A549 (cell line): ENCODE results near the gene RPS6KB2. TPM values are rescaled to one million over a fixed set of nuclear protein-coding genes. Genes with fewer than 3 reads are reported as not detected.

ENCODE experiments used
- ATAC-seq, 2 experiments: fragments of 200-7000 bp in 1 of 2; fragments of >200 bp in 1 of 2; cut with Nextera tagmentation in 1 of 2; cut with Tn5 transposase in 1 of 2; 3 replicates each; pipeline versions ENCODE4 v1.8.0 to v1.9.1; 2018 to 2020; ENCODE audit warnings: mild to moderate bottlenecking in 1 of 2, moderate library complexity in 1 of 2
- CTCF ChIA-PET: fragments of 300-600 bp; sonication (Branson Sonifier 250); formaldehyde crosslinking; extraction: SDS; loops from one replicate; lab custom pipeline; 2021; ENCODE audit warnings: antibody characterized with exemption, inconsistent platforms; lab: Yijun Ruan, JAX
- POLR2A ChIA-PET: fragments of 350-600 bp; formaldehyde crosslinking; extraction: SDS; loops from one replicate; lab custom pipeline; 2021; ENCODE audit warnings: antibody characterized with exemption, inconsistent platforms; lab: Yijun Ruan, JAX
- DNase-seq, 2 experiments: peaks; one replicate each; pipeline versions ENCODE4 v3.0.0 to v3.0.0-alpha.2; 2011 to 2016; ENCODE audit warnings: low read depth in 1 of 2, low spot score in 1 of 2
- FAIRE-seq: peaks from 2 replicates; lab custom pipeline; 2011; peaks lifted over from hg19 to GRCh38; lab: Jason Lieb, UNC
- H3K27ac ChIP-seq, 2 experiments: fragments of >200 bp; sonication (Bioruptor Twin); formaldehyde crosslinking; 3 replicates each; pipeline ENCODE4 v1.5.1; 2016 to 2017
- H3K4me1 ChIP-seq: fragments of >200 bp; sonication (Bioruptor Twin); formaldehyde crosslinking; 3 replicates; pipeline ENCODE4 v1.6.1; 2016
- H3K4me2 ChIP-seq: fragments of >200 bp; sonication (Bioruptor Twin); formaldehyde crosslinking; 3 replicates; pipeline ENCODE4 v1.6.1; 2016
- H3K4me3 ChIP-seq: fragments of >200 bp; sonication (Bioruptor Twin); formaldehyde crosslinking; 3 replicates; pipeline ENCODE4 v1.5.1; 2016
- H3K9me3 ChIP-seq: fragments of >200 bp; sonication (Bioruptor Twin); formaldehyde crosslinking; 3 replicates; pipeline ENCODE4 v1.6.1; 2016
- CBX8 ChIP-seq: fragments of 200-600 bp; sonication (generic); IDR thresholded peaks from 2 replicates; pipeline ENCODE4 v1.6.1; 2016
- CHD2 ChIP-seq: fragments of 150-350 bp; IDR thresholded peaks from 2 replicates; pipeline ENCODE4 v1.6.1; 2014; ENCODE audit warnings: low read length; ENCODE audit not compliant: partially characterized antibody
- CTCF ChIP-seq: fragments of >200 bp; sonication (Bioruptor Twin); formaldehyde crosslinking; IDR thresholded peaks from 3 replicates; pipeline ENCODE4 v1.5.1; 2016
- EHF ChIP-seq: fragments of 250-450 bp; sonication (Bioruptor Pico); IDR thresholded peaks from 2 replicates; pipeline ENCODE4 v1.5.0; 2020; ENCODE audit warnings: mild to moderate bottlenecking
- EHMT2 ChIP-seq: fragments of 200-600 bp; sonication (generic); IDR thresholded peaks from 2 replicates; pipeline ENCODE4 v1.6.1; 2016; ENCODE audit warnings: antibody characterized with exemption, low read depth, mild to moderate bottlenecking, moderate library complexity
- ESRRA ChIP-seq: fragments of 150-350 bp; IDR thresholded peaks from 2 replicates; pipeline ENCODE4 v1.6.1; 2014; ENCODE audit warnings: mild to moderate bottlenecking, low read length, borderline replicate concordance
- FOSL2 ChIP-seq, 2 experiments: fragments of 450-650 bp in 1 of 2; fragments of >200 bp in 1 of 2; sonication (Bioruptor Twin) in 1 of 2; formaldehyde crosslinking; IDR thresholded peaks; 2 replicates each; pipeline versions ENCODE4 v1.5.0 to v1.6.1; 2016 to 2020; ENCODE audit warnings: mild to moderate bottlenecking in 1 of 2, moderate library complexity in 1 of 2
- GATA3 ChIP-seq: IDR thresholded peaks from 2 replicates; pipeline ENCODE4 v1.6.1; 2012; ENCODE audit warnings: borderline replicate concordance
- HDAC2 ChIP-seq: fragments of 200-600 bp; sonication (generic); IDR thresholded peaks from 2 replicates; pipeline ENCODE4 v1.6.1; 2016
- HEYL ChIP-seq: fragments of 250-450 bp; sonication (Bioruptor Pico); IDR thresholded peaks from 2 replicates; pipeline ENCODE4 v1.8.0; 2021; ENCODE audit warnings: mild to moderate bottlenecking, moderate library complexity
- HOXB13 ChIP-seq: fragments of 250-450 bp; sonication (Bioruptor Pico); IDR thresholded peaks from 2 replicates; pipeline ENCODE4 v1.5.0; 2020; ENCODE audit warnings: low read depth, mild to moderate bottlenecking, moderate library complexity
- HOXB5 ChIP-seq: fragments of 250-450 bp; sonication (Bioruptor Pico); IDR thresholded peaks from 2 replicates; pipeline ENCODE4 v1.5.0; 2020; ENCODE audit warnings: mild to moderate bottlenecking, moderate library complexity
- KDM5A ChIP-seq: fragments of 200-600 bp; sonication (generic); IDR thresholded peaks from 2 replicates; pipeline ENCODE4 v1.6.1; 2016; ENCODE audit warnings: antibody characterized with exemption, mild to moderate bottlenecking
- MAFK ChIP-seq: fragments of 450-650 bp; IDR thresholded peaks from 2 replicates; pipeline ENCODE4 v1.6.1; 2014; ENCODE audit not compliant: partially characterized antibody
- NPAS2 ChIP-seq: fragments of 250-450 bp; sonication (Bioruptor Pico); IDR thresholded peaks from 2 replicates; pipeline ENCODE4 v1.8.0; 2022; ENCODE audit warnings: mild to moderate bottlenecking, moderate library complexity, borderline replicate concordance
- PHF8 ChIP-seq: fragments of 200-600 bp; sonication (generic); IDR thresholded peaks from 2 replicates; pipeline ENCODE4 v1.6.1; 2016; ENCODE audit warnings: low read depth, mild to moderate bottlenecking, antibody characterized with exemption, moderate library complexity, borderline replicate concordance
- RCOR1 ChIP-seq: fragments of 150-350 bp; IDR thresholded peaks from 2 replicates; pipeline ENCODE4 v1.6.1; 2014; ENCODE audit warnings: antibody characterized with exemption, low read length, low read depth
- SMC3 ChIP-seq: fragments of >200 bp; sonication (Bioruptor Twin); formaldehyde crosslinking; IDR thresholded peaks from 3 replicates; pipeline ENCODE4 v1.6.1; 2018; ENCODE audit warnings: inconsistent platforms
- TFCP2L1 ChIP-seq: fragments of 250-450 bp; sonication (Bioruptor Pico); IDR thresholded peaks from 2 replicates; pipeline ENCODE4 v1.5.0; 2021; ENCODE audit warnings: mild to moderate bottlenecking
- ZFP36 ChIP-seq: fragments of 450-650 bp; IDR thresholded peaks from 2 replicates; pipeline ENCODE4 v1.6.1; 2014; ENCODE audit warnings: borderline replicate concordance; ENCODE audit not compliant: partially characterized antibody
- ZNF302 ChIP-seq: fragments of 250-450 bp; sonication (Bioruptor Pico); IDR thresholded peaks from 2 replicates; pipeline ENCODE4 v1.9.0; 2021; ENCODE audit warnings: inconsistent platforms, mild to moderate bottlenecking, moderate library complexity
- WGBS: methylation state at CpG from one replicate; pipeline ENCODE4 v1.1.6; 2017; ENCODE audit errors: missing lambda C conversion rate; 5-methylcytosine and 5-hydroxymethylcytosine counted together
- polyA plus RNA-seq, 4 experiments: library from polyadenylated mRNA; depleted of rRNA in 3 of 4; stranded (reverse); fragments of >200 nt; fragmentation: RNase III in 1 of 4; extraction: RNeasy Plus Mini Kit Qiagen cat#74134 plus additional on column Dnase treatment in 1 of 4; gene quantifications; 2 replicates in 3 of 4; 3 replicates in 1 of 4; pipeline ENCODE4 v1.2.3, GENCODE V29; 2011 to 2017
- TF ChIP-seq, protein P1 (sequence below): fragments of 250-450 bp; sonication (Bioruptor Pico); IDR thresholded peaks from 2 replicates; pipeline ENCODE4 v1.5.0; 2020; ENCODE audit warnings: low read depth, mild to moderate bottlenecking, moderate library complexity
- TF ChIP-seq, protein P2 (sequence below): fragments of >200 bp; sonication (Bioruptor Twin); formaldehyde crosslinking; IDR thresholded peaks from 3 replicates; pipeline ENCODE4 v1.6.1; 2016
- TF ChIP-seq, protein P3 (sequence below): IDR thresholded peaks from 2 replicates; pipeline ENCODE4 v1.6.1; 2012

RPS6KB2 gene
- polyA plus RNA-seq, 2 of the 4 experiments (the other 2 are of a cell fraction) = 40.9 to 47.9 TPM

- H3K9me3 ChIP-seq = no peaks in the 10 kb centered on the region
- peak within 1 kb of the TSS; percentile 46 to 84; a peak in 4 of 6 replicates for H3K27ac ChIP-seq
- ATAC-seq (no peak), DNase-seq (no peak), FAIRE-seq (no peak)
- H3K4me2 ChIP-seq = peak within 1 kb of the TSS; percentile 91
- 64% methylated on average over 6 of the region's 67 CpGs for WGBS
- TF ChIP-seq FOSL2 (IDR thresholded peaks at IDR 0.05) (no peak), FOSL2 (CRISPR knock-in tag; IDR thresholded peaks at IDR 0.05) (no peak), HDAC2 (no peak), CBX8 (no peak), CTCF (no peak), PHF8 (no peak), ESRRA (no peak), SMC3 (no peak)
- TF ChIP-seq, protein P1, sequence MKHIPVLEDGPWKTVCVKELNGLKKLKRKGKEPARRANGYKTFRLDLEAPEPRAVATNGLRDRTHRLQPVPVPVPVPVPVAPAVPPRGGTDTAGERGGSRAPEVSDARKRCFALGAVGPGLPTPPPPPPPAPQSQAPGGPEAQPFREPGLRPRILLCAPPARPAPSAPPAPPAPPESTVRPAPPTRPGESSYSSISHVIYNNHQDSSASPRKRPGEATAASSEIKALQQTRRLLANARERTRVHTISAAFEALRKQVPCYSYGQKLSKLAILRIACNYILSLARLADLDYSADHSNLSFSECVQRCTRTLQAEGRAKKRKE (CRISPR knock-in tag) = no peak
- H3K4me3 ChIP-seq = peak within 1 kb of the TSS; percentile 36
- ChIA-PET POLR2A (no interaction called here), CTCF (interaction anchor here (1.0 to 4.0 kb wide), 3 partner anchors 13 to 33 kb away, joined by 3 to 36 read pairs (median 4); partner anchors contain the start of genes PPP1CA and TBC1D10C)
- H3K4me1 ChIP-seq = peaks cover 35% of the 10 kb centered on the region
Measured at GRCh38 chr11:67415501-67416304, 12.6 kb upstream of the RPS6KB2 start, which contains the start of gene CARNS1. Gene CARNS1 (plus strand): TSS chr11:67415678. CDS start chr11:67416200, 522 bp downstream.

DNA sequence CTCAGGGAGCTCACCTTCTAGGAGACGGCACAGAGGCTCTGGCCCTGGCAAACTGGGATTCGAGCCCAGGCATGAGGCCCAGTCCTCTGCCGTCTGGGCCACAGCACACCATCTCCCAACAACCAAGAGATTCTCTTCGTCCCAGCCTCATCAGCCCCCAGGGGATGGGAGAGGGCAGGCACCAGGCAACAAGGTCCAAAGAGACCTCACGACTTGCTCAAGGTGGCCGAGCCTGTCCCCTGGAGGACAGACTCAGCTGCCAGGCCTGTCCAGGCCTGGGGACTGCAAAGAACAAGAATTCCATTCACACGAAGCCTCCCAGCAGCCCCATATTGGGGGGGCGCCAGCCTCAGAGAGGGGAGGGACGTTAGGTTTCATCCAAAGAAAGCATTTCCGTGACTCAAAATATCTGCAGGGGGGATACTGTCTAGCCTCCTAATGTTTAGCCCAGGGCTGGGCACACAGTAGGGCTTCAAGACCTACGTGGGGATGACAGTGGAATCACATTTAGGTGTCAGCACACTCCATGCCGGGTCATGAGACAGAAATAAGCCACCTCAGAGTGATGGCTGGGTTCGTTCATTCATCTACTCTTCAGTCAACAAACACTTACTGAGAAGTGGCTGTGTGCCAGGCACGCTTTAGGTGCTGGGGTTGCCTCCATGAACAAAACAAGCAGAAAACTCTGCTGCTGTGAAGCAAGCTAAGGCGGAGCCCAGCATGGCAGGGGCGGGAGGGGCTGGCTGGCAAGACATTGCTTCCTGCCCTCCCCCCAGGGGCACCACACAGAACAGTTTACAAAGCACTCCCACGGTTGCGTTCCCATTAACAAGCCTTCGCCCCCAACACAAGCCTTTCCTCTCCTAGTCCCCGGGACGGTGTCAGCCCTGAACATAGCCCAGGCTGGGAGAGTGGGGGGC is 11.6 kb upstream of the RPS6KB2 start:
- CTCF ChIA-PET = interaction anchor here (0.9 to 1.4 kb wide), 5 partner anchors 11 to 65 kb away, joined by 3 to 4 read pairs (median 3); partner anchors contain the start of gene PPP1CA
- Histone ChIP-seq H3K4me2 (peak overlapping the region; percentile 91), H3K9me3 (no peaks in the 10 kb centered on the region), H3K4me3 (no peak overlapping the region), H3K4me1 (peaks cover 39% of the 10 kb centered on the region), H3K27ac (peak overlapping the region in 1 of 2 experiments; percentile 84; a peak in 2 of 6 replicates)
- DNase-seq = peak in 1 of 2 experiments; percentile 78
- no peak for FAIRE-seq
- TF ChIP-seq CHD2 (no peak), ZNF302 (CRISPR knock-in tag) (no peak), TFCP2L1 (CRISPR knock-in tag) (no peak), NPAS2 (CRISPR knock-in tag) (no peak), PHF8 (no peak), EHMT2 (no peak), HOXB5 (CRISPR knock-in tag) (no peak), GATA3 (no peak), RCOR1 (no peak), HEYL (CRISPR knock-in tag) (no peak), ESRRA (no peak), HOXB13 (CRISPR knock-in tag) (no peak), MAFK (no peak), ZFP36 (no peak), KDM5A (no peak), EHF (CRISPR knock-in tag) (no peak), CBX8 (no peak)
- TF ChIP-seq, protein P2, sequence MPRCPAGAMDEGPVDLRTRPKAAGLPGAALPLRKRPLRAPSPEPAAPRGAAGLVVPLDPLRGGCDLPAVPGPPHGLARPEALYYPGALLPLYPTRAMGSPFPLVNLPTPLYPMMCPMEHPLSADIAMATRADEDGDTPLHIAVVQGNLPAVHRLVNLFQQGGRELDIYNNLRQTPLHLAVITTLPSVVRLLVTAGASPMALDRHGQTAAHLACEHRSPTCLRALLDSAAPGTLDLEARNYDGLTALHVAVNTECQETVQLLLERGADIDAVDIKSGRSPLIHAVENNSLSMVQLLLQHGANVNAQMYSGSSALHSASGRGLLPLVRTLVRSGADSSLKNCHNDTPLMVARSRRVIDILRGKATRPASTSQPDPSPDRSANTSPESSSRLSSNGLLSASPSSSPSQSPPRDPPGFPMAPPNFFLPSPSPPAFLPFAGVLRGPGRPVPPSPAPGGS = no peak
- TF ChIP-seq, protein P1 (CRISPR knock-in tag) = no peak
- TF ChIP-seq, protein P3, sequence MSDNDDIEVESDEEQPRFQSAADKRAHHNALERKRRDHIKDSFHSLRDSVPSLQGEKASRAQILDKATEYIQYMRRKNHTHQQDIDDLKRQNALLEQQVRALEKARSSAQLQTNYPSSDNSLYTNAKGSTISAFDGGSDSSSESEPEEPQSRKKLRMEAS = no peak
- POLR2A ChIA-PET = no interaction called here
- ATAC-seq = no peak; a peak in 2 of 6 replicates
- 53% methylated on average over 21 of the region's 21 CpGs for WGBS
